Transverse colon (tissue), 4 donors: ENCODE results near the gene PTPA. TPM values are rescaled to one million over a fixed set of nuclear protein-coding genes. Genes with fewer than 3 reads are reported as not detected.
A peak's percentile ranks its signal among the peaks of the same experiment; 100 is the strongest.

ENCODE experiments used
- DNase-seq: peaks from one replicate; pipeline ENCODE4 v3.0.0-alpha.2; 2019
- H3K27ac ChIP-seq, 4 donors: fragments of 200-600 bp; sonication (generic); 2 replicates each; pipeline ENCODE4 v1.5.1; 2016 to 2018; ENCODE audit warnings: inconsistent platforms in 4 of 4
- H3K27me3 ChIP-seq: fragments of 200-600 bp; sonication (generic); 2 replicates; pipeline ENCODE4 v1.5.1; 2017; ENCODE audit warnings: inconsistent platforms
- H3K36me3 ChIP-seq, 4 donors: fragments of 200-600 bp; sonication (generic); 2 replicates each; pipeline ENCODE4 v1.5.1; 2017 to 2019; ENCODE audit warnings: inconsistent platforms in 4 of 4
- H3K4me1 ChIP-seq, 4 donors: fragments of 200-600 bp; sonication (generic); 2 replicates each; pipeline ENCODE4 v1.5.1; 2017 to 2020; ENCODE audit warnings: inconsistent platforms in 4 of 4
- H3K4me3 ChIP-seq, 4 donors: fragments of 200-600 bp; sonication (generic); 1 replicate in 1 of 4; 2 replicates in 3 of 4; pipeline versions ENCODE4 v1.5.1 to v1.6.1; 2017 to 2019; ENCODE audit warnings: inconsistent platforms in 4 of 4
- H3K9me3 ChIP-seq, 2 donors: fragments of 200-600 bp; sonication (generic); 2 replicates each; pipeline ENCODE4 v1.5.1; 2017 to 2019; ENCODE audit warnings: inconsistent platforms in 2 of 2
- CTCF ChIP-seq, 5 experiments: fragments of 200-600 bp in 3 of 5; fragments of 450-650 bp in 2 of 5; sonication (generic) in 3 of 5; IDR thresholded peaks; 1 replicate in 2 of 5; 2 replicates in 3 of 5; pipeline ENCODE4 v1.5.1; 2016 to 2017; ENCODE audit warnings: antibody characterized with exemption in 5 of 5, inconsistent platforms in 3 of 5, mild to moderate bottlenecking in 2 of 5, moderate library complexity in 1 of 5
- EP300 ChIP-seq: sonication (generic); formaldehyde crosslinking; IDR thresholded peaks from one replicate; pipeline ENCODE4 v1.6.1; 2017; ENCODE audit warnings: antibody characterized with exemption, low read depth
- POLR2A ChIP-seq: fragments of 450-650 bp; IDR thresholded peaks from one replicate; pipeline ENCODE4 v1.6.1; 2016; ENCODE audit warnings: antibody characterized with exemption, mild to moderate bottlenecking, moderate library complexity
- POLR2AphosphoS5 ChIP-seq, 3 donors: sonication (generic); formaldehyde crosslinking; IDR thresholded peaks; one replicate each; pipeline ENCODE4 v1.6.1; 2016; ENCODE audit warnings: antibody characterized with exemption in 3 of 3
- WGBS, 2 donors: methylation state at CpG; one replicate each; pipeline ENCODE4 v1.1.5; 2018; ENCODE audit warnings: low coverage in 1 of 2; 5-methylcytosine and 5-hydroxymethylcytosine counted together
- in situ Hi-C, 4 donors: fragments of 200-750 bp; cut with MboI; loops; one replicate each; pipeline versions ENCODE4 v1.15.0 to v1.15.1; 2017; ENCODE audit warnings: low sequenced_read_pairs in 3 of 4, low pct_ligation_motif_present in 1 of 4, low pct_unique_long_range_greater_than_20kb in 1 of 4
- intact Hi-C: fragments of 100-400 bp; cut with DNase I; formaldehyde crosslinking; loops from one replicate; pipeline ENCODE4 v1.15.1; 2023; ENCODE audit warnings: low total_unique reads
- total RNA-seq, 4 donors: library from RNA; depleted of rRNA; stranded (reverse); fragments of >200 nt; gene quantifications; one replicate each; pipeline ENCODE4 v1.1.0, GENCODE V29; 2016

PTPA gene
- total RNA-seq, 4 donors from 2014 or later = 37.4 to 241 (median 66.5) TPM

GRCh38 chr9:129100383-129101169 lies 10.6 kb upstream of the PTPA start:
- no peak for DNase-seq
- 68% methylated on average over 23 of the region's 28 CpGs; no CpG with 5 or more reads in 1 of the 2 donors for WGBS, 2 donors
- Histone ChIP-seq H3K4me3 (no peak overlapping the region), H3K36me3 (peaks cover 0 to 16% (median 7%) of the 10 kb centered on the region in 4 donors), H3K27ac (no peak overlapping the region), H3K4me1 (peaks cover 0 to 7% (median 3%) of the 10 kb centered on the region in 4 donors), H3K27me3 (no peaks in the 10 kb centered on the region), H3K9me3 (no peaks in the 10 kb centered on the region)
- intact Hi-C loops = no loop called here
- TF ChIP-seq POLR2A (no peak), CTCF (IDR thresholded peaks at IDR 0.05) (no peak), POLR2AphosphoS5 (IDR thresholded peaks at IDR 0.05) (no peak)
- in situ Hi-C loops = no loop called here

- WGBS, 2 donors = 94 to 100% methylated on average over 4 to 7 of the region's 7 CpGs
- Histone ChIP-seq H3K4me1 (peaks cover 0 to 7% (median 3%) of the 10 kb centered on the region in 4 donors), H3K27ac (no peak overlapping the region), H3K36me3 (peaks cover 0 to 10% (median 3%) of the 10 kb centered on the region in 4 donors), H3K4me3 (no peak overlapping the region), H3K27me3 (no peaks in the 10 kb centered on the region), H3K9me3 (no peaks in the 10 kb centered on the region)
- no peak for TF ChIP-seq POLR2AphosphoS5 (IDR thresholded peaks at IDR 0.05)
- TF ChIP-seq POLR2A = no peak
- TF ChIP-seq EP300 = no peak
- no peak for TF ChIP-seq CTCF (IDR thresholded peaks at IDR 0.05)
- in situ Hi-C loops = no loop called here
- intact Hi-C loops = no loop called here
- DNase-seq = no peak
Observed at GRCh38 chr9:129101279-129101678, 9.9 kb upstream of the PTPA start.

- Histone ChIP-seq H3K27ac (no peak overlapping the region), H3K4me1 (peaks cover 0 to 7% (median 3%) of the 10 kb centered on the region in 4 donors), H3K9me3 (no peaks in the 10 kb centered on the region), H3K36me3 (peaks cover 0 to 16% (median under 1%) of the 10 kb centered on the region in 4 donors), H3K4me3 (no peak overlapping the region), H3K27me3 (no peaks in the 10 kb centered on the region)
- WGBS, 2 donors = 78% methylated on average over 13 of the region's 13 CpGs; no CpG with 5 or more reads in 1 of the 2 donors
- in situ Hi-C loops (no loop called here), intact Hi-C loops (no loop called here)
- no peak for DNase-seq
- TF ChIP-seq POLR2AphosphoS5 (IDR thresholded peaks at IDR 0.05) (no peak), CTCF (IDR thresholded peaks at IDR 0.05) (no peak), EP300 (no peak), POLR2A (no peak)
Observed at GRCh38 chr9:129102095-129102525, 9.1 kb upstream of the PTPA start.

- peak; percentile 52 for DNase-seq
- in situ Hi-C loops = no loop called here
- H3K9me3 ChIP-seq = no peaks in the 10 kb centered on the region
- TF ChIP-seq CTCF (IDR thresholded peaks at IDR 0.05) (peak; percentile 35 to 64 (median 51)), POLR2AphosphoS5 (IDR thresholded peaks at IDR 0.05) (no peak)
- H3K4me3 ChIP-seq = no peak overlapping the region
- no peaks in the 10 kb centered on the region for H3K27me3 ChIP-seq
- H3K4me1 ChIP-seq = peaks cover 0 to 8% (median 3%) of the 10 kb centered on the region in 4 donors
- 33 to 50% methylated on average over 1 to 14 of the region's 14 CpGs for WGBS, 2 donors
- H3K27ac ChIP-seq = no peak overlapping the region
- H3K36me3 ChIP-seq = peaks cover 0 to 12% (median 0%) of the 10 kb centered on the region in 4 donors
- intact Hi-C loops = no loop called here
Observed at GRCh38 chr9:129102791-129103594, 8.2 kb upstream of the PTPA start.
